ENCODE results near the gene MPRIP.

The MPRIP gene

DNA sequence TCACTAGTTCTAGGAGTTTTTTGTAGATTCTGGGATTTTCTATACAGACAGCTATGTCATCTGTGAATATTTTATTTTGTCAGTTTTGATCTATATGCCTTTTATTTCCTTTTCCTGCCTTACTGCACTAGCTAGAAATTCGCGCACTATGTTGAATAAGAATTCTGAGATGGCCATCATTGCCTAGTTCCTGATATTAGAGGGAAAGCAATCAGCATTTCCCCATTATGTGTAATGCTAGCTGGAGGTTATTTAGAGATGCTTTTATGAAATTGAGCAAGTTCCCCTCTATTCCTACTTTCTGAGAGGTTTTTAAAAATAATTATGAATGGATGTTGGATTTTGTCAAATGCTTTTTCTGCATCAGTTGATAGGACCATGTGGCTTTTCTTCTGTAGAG lies 23.8 kb downstream of the MPRIP start:
- DNase-seq (ENCODE audit: low spot score), result no peak

DNA sequence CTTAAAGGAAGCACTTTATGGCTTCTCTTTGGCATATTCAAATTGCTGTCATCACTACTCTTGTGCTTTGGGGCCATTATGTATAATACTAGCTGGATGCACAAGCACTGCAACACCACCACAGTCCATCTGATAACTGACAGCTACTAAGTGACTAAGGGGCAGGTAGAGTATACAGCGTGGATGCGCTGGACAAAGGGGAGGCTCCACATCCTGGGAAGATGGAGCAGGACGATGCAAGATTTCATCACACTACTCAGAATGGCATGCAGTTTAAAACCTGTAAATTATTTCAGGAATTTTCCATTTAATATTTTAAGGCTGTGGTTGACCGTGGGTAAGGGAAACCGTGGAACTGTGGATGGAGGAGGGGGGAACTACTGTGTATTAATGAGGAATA lies 25.0 kb downstream of the MPRIP start:
- no peak for DNase-seq (ENCODE audit: low spot score)

GRCh38 chr17:17069849-17070248 lies 27.6 kb downstream of the MPRIP start:
- no peak for DNase-seq (ENCODE audit: low spot score)

GRCh38 chr17:17070931-17071330 lies 28.7 kb downstream of the MPRIP start:
- DNase-seq (ENCODE audit: low spot score), result no peak

DNA sequence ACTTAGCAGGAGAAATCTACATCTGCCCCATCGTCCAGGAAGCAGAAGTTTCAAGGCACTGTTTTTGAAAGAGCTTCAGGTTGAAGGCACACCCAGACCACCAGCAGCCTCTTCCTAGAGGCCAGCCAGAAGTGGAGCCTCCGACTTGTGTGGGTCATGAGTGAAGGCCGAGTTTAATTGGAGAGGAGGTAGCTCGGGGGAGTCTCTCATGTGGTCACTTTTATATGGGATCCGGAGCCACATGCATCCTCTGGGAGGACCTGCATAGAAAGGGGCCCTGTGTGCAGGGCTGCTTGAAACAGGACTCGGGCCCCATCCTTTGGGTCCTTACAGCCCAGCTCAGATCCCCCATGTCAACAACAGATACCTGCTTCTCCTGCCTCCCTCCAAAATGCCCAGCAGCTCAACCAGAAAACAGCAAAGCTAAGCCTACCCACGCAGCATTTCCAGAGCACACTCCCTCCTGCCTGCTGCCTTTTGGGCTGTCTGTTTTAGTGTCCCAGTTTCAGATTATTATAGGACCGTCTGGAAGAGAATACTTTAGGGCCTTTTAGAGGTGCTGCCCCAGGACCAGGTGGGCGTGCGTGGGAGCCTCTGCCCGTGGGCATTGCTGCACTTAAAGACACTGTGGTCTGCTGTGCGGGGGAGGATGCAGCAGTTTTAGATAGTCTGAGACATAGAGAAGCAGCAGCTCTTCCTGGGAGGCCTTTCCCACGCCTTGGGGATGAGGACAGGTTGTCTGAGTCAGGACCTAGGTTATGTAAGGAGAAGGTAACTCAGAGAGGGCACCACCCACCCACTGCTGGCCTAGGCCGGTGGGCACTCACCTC lies 29.5 kb downstream of the MPRIP start:
- no peak for DNase-seq (ENCODE audit: low spot score)

GRCh38 chr17:17072546-17072945 lies 30.3 kb downstream of the MPRIP start:
- no peak for DNase-seq (ENCODE audit: low spot score)

GRCh38 chr17:17073030-17073564 lies 30.8 kb downstream of the MPRIP start:
- DNase-seq (ENCODE audit: low spot score), result no peak

GRCh38 chr17:17073581-17074403 lies 31.5 kb downstream of the MPRIP start:
- no peak for DNase-seq (ENCODE audit: low spot score)

GRCh38 chr17:17075125-17075781 lies 33.0 kb downstream of the MPRIP start:
- no peak for DNase-seq (ENCODE audit: low spot score)

DNA sequence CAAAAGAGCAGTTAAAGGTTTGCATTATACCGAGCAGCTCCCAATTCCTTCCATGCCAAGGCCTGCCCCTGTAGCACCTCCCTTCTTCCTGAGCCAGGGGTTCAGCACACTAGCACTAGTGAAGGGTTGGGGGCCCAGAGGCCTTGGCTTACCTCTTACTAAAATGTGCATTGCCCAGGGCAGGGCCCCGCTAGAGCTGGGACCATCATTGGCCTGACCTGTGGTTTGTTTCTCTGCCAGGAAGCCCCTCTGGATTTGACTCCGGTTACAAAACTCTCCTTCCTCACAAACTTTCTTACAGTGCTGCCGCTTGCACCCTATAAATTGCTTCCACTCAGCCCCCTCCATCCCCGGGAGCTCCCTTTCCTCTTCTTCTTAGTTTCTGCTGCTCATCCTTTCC lies 33.8 kb downstream of the MPRIP start:
- no peak for DNase-seq (ENCODE audit: low spot score)

GRCh38 chr17:17077101-17077500 lies 34.8 kb downstream of the MPRIP start:
- DNase-seq (ENCODE audit: low spot score), result no peak

DNA sequence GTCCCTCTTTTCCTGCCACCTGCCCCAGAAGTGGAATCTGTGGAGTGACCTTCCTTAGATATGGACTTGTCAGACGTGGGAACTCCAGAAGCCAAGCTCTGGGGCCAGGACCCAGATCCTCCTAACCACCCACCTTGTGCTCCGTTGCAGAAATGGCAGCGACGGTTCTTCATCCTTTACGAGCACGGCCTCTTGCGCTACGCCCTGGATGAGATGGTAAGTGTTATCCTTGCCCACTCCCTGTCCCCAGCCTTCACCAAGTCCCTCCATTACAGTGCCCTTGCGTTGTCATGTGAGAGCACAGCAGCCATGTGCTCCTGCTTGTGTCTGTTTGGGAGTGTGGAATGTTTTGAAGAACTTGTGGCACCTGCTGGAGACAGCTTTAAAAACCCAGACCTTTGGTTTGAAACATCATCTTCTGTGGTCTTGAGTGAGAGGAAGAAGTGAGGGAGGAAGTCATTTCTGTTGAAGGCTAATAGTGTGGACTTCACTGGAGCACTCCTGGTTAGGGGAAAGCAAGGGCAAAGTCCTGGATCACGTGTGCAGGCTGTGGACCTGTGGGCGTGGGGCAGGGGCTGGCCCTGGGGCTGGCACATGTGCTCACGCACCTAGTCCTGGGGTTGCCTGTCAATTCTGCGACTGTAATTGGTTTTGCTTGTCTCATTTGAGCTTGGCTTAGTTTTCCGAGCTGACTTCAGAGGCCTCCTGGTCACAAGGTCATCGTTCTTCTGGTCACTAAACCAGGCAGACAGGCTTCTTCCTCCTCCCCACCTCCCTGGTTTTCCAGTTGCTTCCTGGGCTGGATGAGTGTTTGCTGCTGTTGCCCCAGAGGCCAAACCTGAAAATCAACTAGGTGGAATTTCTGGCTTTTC lies 35.8 kb downstream of the MPRIP start:
- no peak for DNase-seq (ENCODE audit: low spot score)

- DNase-seq (ENCODE audit: low spot score), result no peak
Measured at GRCh38 chr17:17078832-17079231, 36.6 kb downstream of the MPRIP start.

- DNase-seq (ENCODE audit: low spot score), result no peak
Measured at GRCh38 chr17:17079336-17079735, 37.1 kb downstream of the MPRIP start.

DNA sequence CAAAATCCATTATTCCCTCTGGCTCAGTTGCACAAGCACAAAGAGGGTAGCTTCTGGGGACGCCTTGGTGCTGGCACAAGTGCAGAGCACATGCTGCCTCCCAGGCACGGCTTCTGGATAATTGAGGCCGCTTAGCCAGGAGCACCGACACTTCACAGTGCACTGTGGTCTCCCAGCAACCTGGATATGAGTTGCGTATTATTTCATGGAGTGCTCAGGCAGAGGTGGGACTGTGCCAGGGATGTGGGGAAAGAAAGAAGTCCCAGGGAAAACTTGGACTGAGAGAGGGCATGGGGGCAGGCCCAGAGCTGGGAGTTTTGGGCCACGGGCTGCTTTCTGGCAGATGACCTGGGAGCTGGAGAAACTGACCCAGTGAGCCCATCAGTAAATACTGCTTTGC lies 37.5 kb downstream of the MPRIP start:
- DNase-seq (ENCODE audit: low spot score), result no peak

DNA sequence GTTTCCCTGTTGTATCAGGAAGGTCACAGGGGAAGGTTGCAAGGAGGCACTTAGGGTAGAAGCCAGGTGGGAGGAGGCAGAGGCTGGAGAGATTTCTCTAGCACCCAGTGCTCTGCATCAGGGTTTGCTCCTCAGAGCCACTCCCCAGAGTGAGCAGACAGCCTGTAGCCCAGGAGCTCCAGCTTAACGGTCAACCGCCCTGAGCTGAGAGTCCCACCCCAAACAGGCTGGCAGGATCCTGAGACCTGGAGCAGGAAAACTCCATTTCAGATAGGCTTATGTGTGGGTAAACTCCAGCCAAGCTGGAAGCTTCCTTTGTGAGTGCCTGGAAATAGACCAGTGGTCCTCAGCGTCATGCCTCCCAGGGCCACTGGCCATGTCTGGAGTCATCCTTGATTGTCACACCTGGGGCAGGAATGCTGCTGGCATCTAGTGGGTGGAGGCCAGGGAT lies 37.9 kb downstream of the MPRIP start:
- no peak for DNase-seq (ENCODE audit: low spot score)

DNA sequence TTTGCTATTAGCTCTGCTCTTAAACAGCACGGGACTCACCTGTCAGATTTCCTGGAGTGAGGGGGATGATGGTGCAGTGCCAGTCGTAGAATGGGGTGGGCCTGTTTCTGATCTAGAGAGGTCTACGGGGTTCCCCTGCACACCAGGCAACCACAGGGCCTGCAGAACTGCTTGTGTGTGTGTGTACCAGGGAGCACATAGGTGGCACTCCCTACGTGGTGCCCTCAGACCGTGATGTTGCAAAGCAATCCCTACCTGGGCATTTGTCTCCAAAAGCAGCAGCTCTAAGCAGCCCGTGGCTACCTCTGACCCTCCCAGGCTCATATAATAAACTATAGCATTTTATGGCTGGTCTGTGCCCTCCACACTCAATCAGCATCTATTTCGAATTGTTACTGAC lies 38.5 kb downstream of the MPRIP start:
- no peak for DNase-seq (ENCODE audit: low spot score)

GRCh38 chr17:17081304-17081940 lies 39.2 kb downstream of the MPRIP start:
- no peak for DNase-seq (ENCODE audit: low spot score)

- no peak for DNase-seq (ENCODE audit: low spot score)
Measured at GRCh38 chr17:17082878-17083277, 40.6 kb downstream of the MPRIP start.

GRCh38 chr17:17084317-17084835 lies 42.1 kb downstream of the MPRIP start:
- no peak for DNase-seq (ENCODE audit: low spot score)

GRCh38 chr17:17084941-17085340 lies 42.7 kb downstream of the MPRIP start:
- DNase-seq (ENCODE audit: low spot score), result no peak
